Activated CD8-positive, alpha-beta memory T cell treated with anti-CD3 and anti-CD28 coated beads, Interleukin-2, amount 10 ng/mL, durations not matched to agents 7 days and 5 days (primary cell): Measurements from ENCODE around the gene IL2RG. TPM values are rescaled to one million over a fixed set of nuclear protein-coding genes. Genes with fewer than 3 reads are reported as not detected.

Experiments
- ATAC-seq: fragments of 150-1000 bp; cut with Tn5 transposase; one replicate; pipeline ENCODE4 v1.10.0; 2021; ENCODE audit warnings: moderate library complexity
- CTCF ChIA-PET: fragments of 350-600 bp; sonication (Branson Sonifier 250); formaldehyde crosslinking; loops from one replicate; lab custom pipeline; 2021; ENCODE audit warnings: antibody characterized with exemption; lab: Charles Lee
- DNase-seq: peaks from one replicate; pipeline ENCODE4 v3.0.0-alpha.2; 2020
- H3K27ac Mint-ChIP-seq: one replicate; pipeline ENCODE4 v1.8.0; 2021; ENCODE audit warnings: mild to moderate bottlenecking, mixed read lengths
- H3K27me3 Mint-ChIP-seq: one replicate; pipeline ENCODE4 v1.8.0; 2021; ENCODE audit warnings: mixed read lengths
- H3K36me3 Mint-ChIP-seq: one replicate; pipeline ENCODE4 v1.8.0; 2021; ENCODE audit warnings: mild to moderate bottlenecking, mixed read lengths
- H3K4me1 Mint-ChIP-seq: one replicate; pipeline ENCODE4 v1.8.0; 2021; ENCODE audit warnings: mixed read lengths
- H3K4me3 Mint-ChIP-seq: one replicate; pipeline ENCODE4 v1.8.0; 2021; ENCODE audit warnings: mild to moderate bottlenecking, moderate library complexity, mixed read lengths
- H3K9me3 Mint-ChIP-seq: one replicate; pipeline ENCODE4 v1.8.0; 2022; ENCODE audit warnings: low read depth, mixed read lengths
- total RNA-seq, 2 experiments: library from RNA; stranded (reverse); gene quantifications; one replicate each; pipeline ENCODE4 v1.2.3, GENCODE V29; 2021

The IL2RG gene
- total RNA-seq, 2 experiments from 2014 or later, result 370 to 512 TPM

DNA sequence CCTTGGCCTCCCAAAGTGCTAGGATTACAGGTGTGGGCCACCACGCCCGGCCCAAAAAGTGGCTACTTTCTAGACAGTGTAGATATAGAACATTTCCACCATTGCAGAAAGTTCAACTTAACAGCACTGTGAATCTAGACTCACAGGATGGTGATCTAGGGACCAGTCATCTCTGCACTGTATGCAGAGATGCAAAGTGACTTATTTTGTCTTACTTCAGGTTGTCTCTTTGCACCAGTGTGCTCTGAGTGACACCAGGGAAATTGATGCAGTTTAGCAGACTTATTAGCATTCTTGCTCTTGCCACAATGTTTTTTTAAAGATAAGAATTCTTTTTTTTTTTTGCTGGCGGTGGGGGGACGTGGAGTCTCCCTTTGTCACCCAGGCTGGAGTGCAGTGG, 28.6 kb downstream of the IL2RG start:
- no peak for DNase-seq
- CTCF ChIA-PET, result no interaction called here
- no peaks in the 10 kb centered on the region for H3K27me3 Mint-ChIP-seq
- H3K27ac Mint-ChIP-seq, result no peak overlapping the region
- H3K4me3 Mint-ChIP-seq, result no peak overlapping the region
- ATAC-seq, result no peak
- H3K4me1 Mint-ChIP-seq, result peaks cover 3% of the 10 kb centered on the region
- H3K36me3 Mint-ChIP-seq, result no peaks in the 10 kb centered on the region
- H3K9me3 Mint-ChIP-seq, result no peaks in the 10 kb centered on the region

DNA sequence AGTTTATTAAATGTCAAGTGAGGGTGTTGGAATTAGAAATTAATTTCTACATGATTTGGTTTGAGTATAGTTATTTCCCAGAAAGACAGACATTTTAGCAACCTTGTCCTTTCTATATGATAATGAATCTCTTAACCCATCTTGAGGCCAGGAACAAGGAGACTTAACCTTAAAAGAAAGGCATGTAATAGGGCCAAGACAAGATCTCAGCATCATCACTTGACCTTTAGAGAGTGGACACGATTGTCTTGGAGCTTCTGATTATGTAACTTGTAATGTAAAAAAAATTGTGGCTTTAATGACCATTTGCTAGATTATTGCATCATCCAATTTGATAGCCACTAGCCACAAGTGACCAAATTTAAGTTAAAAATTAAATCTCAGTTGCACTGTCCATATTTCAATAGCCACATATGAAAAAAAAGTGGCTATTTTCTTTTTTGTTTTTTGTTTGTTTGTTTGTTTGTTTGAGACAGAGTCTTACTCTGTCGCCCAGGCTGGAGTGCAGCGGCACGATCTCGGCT, 29.2 kb downstream of the IL2RG start:
- CTCF ChIA-PET, result no interaction called here
- no peaks in the 10 kb centered on the region for H3K27me3 Mint-ChIP-seq
- ATAC-seq (no peak), DNase-seq (no peak)
- H3K9me3 Mint-ChIP-seq, result no peaks in the 10 kb centered on the region
- no peak overlapping the region for H3K4me3 Mint-ChIP-seq
- H3K4me1 Mint-ChIP-seq, result peaks cover 3% of the 10 kb centered on the region
- H3K36me3 Mint-ChIP-seq, result no peaks in the 10 kb centered on the region
- no peak overlapping the region for H3K27ac Mint-ChIP-seq

DNA sequence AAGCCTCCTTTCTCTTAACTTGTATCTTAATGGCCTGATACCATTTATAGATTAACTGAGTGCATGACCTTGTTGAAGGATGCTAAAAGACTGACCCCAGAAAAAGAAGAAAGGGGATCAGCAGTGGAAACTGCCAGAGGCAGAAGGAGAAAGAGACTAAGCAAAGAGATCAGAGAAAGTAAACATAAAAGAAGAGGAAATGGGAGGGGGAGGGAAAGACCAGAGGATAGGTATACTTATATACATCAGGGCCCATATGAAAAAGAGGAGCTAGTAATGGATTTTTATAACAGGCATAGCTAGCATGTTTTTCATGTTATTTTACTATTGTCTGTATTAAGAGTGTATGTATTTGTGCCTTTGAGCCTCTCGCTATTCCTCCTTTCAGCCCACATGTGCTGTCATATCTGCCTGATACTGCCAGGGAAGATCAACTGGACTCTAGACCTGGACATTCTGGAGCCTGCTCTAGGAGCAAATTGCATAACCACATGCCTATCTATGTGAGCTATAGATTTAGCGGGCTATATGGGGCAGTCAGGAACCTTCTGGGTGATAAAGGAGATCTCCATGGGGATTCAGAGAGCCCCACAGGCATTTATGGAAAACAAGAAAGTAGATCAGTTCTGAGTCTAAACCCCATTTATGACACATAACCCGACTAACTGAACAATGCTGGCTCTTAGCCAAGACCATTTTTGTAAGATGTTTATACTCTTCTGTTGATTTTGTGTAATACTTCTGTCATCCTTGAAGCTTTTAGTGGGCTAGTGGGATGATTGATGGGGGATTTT, 29.9 kb downstream of the IL2RG start:
- H3K4me3 Mint-ChIP-seq, result no peak overlapping the region
- H3K36me3 Mint-ChIP-seq, result no peaks in the 10 kb centered on the region
- CTCF ChIA-PET, result no interaction called here
- H3K9me3 Mint-ChIP-seq, result no peaks in the 10 kb centered on the region
- no peak for ATAC-seq
- no peak for DNase-seq
- no peak overlapping the region for H3K27ac Mint-ChIP-seq
- peaks cover 3% of the 10 kb centered on the region for H3K4me1 Mint-ChIP-seq
- H3K27me3 Mint-ChIP-seq, result peaks cover 3% of the 10 kb centered on the region

- ATAC-seq, result no peak
- Mint-ChIP-seq H3K4me3 (no peak overlapping the region), H3K36me3 (no peaks in the 10 kb centered on the region), H3K4me1 (peaks cover 17% of the 10 kb centered on the region), H3K9me3 (no peaks in the 10 kb centered on the region), H3K27me3 (peaks cover 14% of the 10 kb centered on the region), H3K27ac (no peak overlapping the region)
- no peak for DNase-seq
- CTCF ChIA-PET, result no interaction called here
Observed at GRCh38 chrX:71070531-71070930, 40.8 kb downstream of the IL2RG start.

DNA sequence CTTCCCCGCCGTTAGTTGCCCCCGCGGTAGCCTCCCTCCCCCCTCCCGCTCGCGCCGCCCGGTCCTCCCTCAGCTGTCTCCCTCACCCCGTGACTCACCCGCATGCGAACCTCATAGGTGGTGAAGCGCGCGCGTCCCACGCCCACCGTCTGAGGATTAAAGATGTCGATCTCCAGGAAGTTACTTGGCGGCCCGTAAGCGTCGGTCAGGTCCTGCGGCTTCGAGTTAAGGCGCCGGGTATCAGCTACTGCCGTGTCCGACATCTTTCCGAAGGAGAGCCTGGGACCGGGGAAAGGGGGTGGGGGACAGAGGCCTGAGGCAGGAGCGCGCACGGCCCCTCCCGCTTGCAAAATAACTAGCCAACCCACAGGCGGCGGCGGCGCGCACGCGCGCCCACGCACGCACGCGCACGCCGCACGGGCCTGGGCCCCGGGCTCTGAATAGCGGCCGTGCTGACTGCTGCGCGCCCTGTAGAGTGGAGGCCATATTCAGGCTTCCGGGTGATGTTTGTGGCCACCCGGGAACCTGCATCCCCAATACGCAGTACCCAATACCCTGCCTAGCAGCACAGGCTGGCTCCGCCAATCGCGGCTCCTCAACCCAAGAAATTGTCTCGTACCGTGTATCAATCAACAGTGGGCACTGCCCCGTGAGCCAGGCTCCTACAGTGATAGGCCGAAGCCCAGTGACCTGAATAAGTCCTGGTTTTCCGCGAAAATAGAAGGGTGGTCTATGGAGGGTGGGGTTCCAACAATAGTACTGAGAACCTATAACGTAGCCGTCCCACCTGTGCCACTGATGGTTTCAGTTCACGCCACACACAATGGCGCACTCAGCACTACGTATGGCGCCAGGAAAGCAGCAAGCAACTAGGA, 43.1 kb downstream of the IL2RG start, which contains the start of gene SNX12:
Gene SNX12, minus strand, starts transcription at position 291 of the 875 bp plus-strand sequence. Its CDS starts 28 bp downstream, at position 263.
- CTCF ChIA-PET, result interaction anchor here (1.0 kb wide), 1 partner anchor 88 kb away, joined by 3 read pairs; no protein-coding TSS in a partner anchor
- H3K36me3 Mint-ChIP-seq, result peaks cover 5% of the 10 kb centered on the region

DNA sequence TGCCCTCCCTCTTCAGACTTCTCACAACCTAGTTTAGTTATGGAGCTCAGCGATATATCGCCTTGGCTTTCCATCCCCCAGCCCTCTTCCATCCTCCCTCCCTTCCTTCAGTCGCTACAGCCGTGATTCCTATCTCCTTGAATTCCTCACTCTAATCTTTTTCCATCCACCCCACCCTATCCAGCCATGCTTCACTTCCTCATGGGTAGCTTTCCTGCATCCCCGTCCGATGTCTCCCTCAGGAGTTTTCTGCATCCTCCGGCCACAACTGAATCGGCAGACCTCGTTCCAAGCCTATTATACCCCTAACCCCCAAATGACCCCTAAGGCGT, 43.7 kb downstream of the IL2RG start:
- ATAC-seq (no peak), DNase-seq (no peak)
- Mint-ChIP-seq H3K4me3 (peak overlapping the region; percentile 98), H3K9me3 (no peaks in the 10 kb centered on the region), H3K27ac (peak overlapping the region; percentile 93), H3K4me1 (peaks cover 25% of the 10 kb centered on the region), H3K36me3 (peaks cover 9% of the 10 kb centered on the region), H3K27me3 (peaks cover 4% of the 10 kb centered on the region)
- CTCF ChIA-PET, result interaction anchor here (1.0 kb wide), 1 partner anchor 88 kb away, joined by 3 read pairs; no protein-coding TSS in a partner anchor

More for the DNA sequence above, 43.1 kb downstream of the IL2RG start, which contains the start of gene SNX12:
- DNase-seq (peak; percentile 95), ATAC-seq (peak; percentile 93)
- H3K4me1 Mint-ChIP-seq, result peaks cover 25% of the 10 kb centered on the region
- H3K4me3 Mint-ChIP-seq, result peak within 1 kb of the TSS; percentile 98
- H3K27me3 Mint-ChIP-seq, result peaks cover 4% of the 10 kb centered on the region
- peak within 1 kb of the TSS; percentile 93 for H3K27ac Mint-ChIP-seq
- H3K9me3 Mint-ChIP-seq, result no peaks in the 10 kb centered on the region

- Mint-ChIP-seq H3K27me3 (no peaks in the 10 kb centered on the region), H3K4me1 (peaks cover 25% of the 10 kb centered on the region), H3K27ac (peak overlapping the region; percentile 93), H3K36me3 (peaks cover 11% of the 10 kb centered on the region), H3K9me3 (no peaks in the 10 kb centered on the region), H3K4me3 (peak overlapping the region; percentile 98)
- no peak for DNase-seq
- ATAC-seq, result no peak
- CTCF ChIA-PET, result interaction anchor here (1.0 kb wide), 1 partner anchor 87 kb away, joined by 3 read pairs; no protein-coding TSS in a partner anchor
Observed at GRCh38 chrX:71067089-71067488, 44.3 kb downstream of the IL2RG start.

DNA sequence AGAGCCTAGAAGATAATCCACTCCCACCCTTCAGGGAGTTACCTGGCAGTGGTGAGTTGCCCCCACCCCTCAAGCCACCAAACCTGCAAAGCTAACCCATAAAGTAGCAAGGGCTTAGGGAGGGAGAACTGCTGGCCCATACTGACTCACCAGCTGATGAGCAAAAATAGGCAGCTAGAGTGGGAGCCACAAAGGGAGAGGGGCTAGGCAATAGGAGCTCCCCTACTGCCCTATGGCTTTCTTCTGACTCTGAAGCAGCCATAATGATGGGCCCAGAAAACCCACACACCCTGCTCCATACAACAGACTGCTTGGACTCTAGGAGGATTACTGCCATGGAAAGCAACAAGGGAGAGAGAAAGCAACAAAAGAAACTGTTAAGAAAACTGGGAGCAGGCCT, 51.2 kb downstream of the IL2RG start:
- Mint-ChIP-seq H3K27me3 (no peaks in the 10 kb centered on the region), H3K4me3 (no peak overlapping the region), H3K36me3 (peaks cover 30% of the 10 kb centered on the region), H3K27ac (peak overlapping the region; percentile 66), H3K9me3 (no peaks in the 10 kb centered on the region), H3K4me1 (peaks cover 49% of the 10 kb centered on the region)
- CTCF ChIA-PET, result interaction anchor here (0.5 kb wide), 1 partner anchor 19 kb away, joined by 3 read pairs; no protein-coding TSS in a partner anchor
- ATAC-seq (no peak), DNase-seq (no peak)

- CTCF ChIA-PET, result interaction anchor here (0.5 kb wide), 1 partner anchor 20 kb away, joined by 3 read pairs; no protein-coding TSS in a partner anchor
- no peak for ATAC-seq
- DNase-seq, result no peak
- no peak overlapping the region for H3K4me3 Mint-ChIP-seq
- H3K27me3 Mint-ChIP-seq, result no peaks in the 10 kb centered on the region
- H3K36me3 Mint-ChIP-seq, result peaks cover 32% of the 10 kb centered on the region
- H3K9me3 Mint-ChIP-seq, result no peaks in the 10 kb centered on the region
- peak overlapping the region; percentile 85 for H3K27ac Mint-ChIP-seq
- peaks cover 42% of the 10 kb centered on the region for H3K4me1 Mint-ChIP-seq
Observed at GRCh38 chrX:71057848-71058530, 53.4 kb downstream of the IL2RG start.

Other genes starting within 250 kb of the IL2RG start
- gene TEX11, start 202.9 kb downstream of the IL2RG start, total RNA-seq, result under 1 TPM in 1 of 2 experiments, not detected in 1; 0.16 TPM
- gene SLC7A3, start 180.5 kb downstream of the IL2RG start, total RNA-seq, result under 1 TPM; 0.19 to 0.47 TPM
- gene SNX12, start 43.2 kb downstream of the IL2RG start, total RNA-seq, result 10 to 100 TPM; 37.1 to 46.2 TPM
- 10 to 100 TPM; 14.6 to 15.1 TPM for gene FOXO4, start 15.7 kb downstream of the IL2RG start, total RNA-seq
- 10 to 100 TPM; 12.1 to 18.3 TPM for gene CXorf65, start 4.8 kb downstream of the IL2RG start, total RNA-seq
- 10 to 100 TPM; 45.9 to 62.2 TPM for gene MED12, start 7.0 kb upstream of the IL2RG start, total RNA-seq
- 1 to 10 TPM in 1 of 2 experiments, under 1 TPM in 1; 0.87 to 1.3 TPM for gene NLGN3, start 33.3 kb upstream of the IL2RG start, total RNA-seq
- gene GJB1, start 111.6 kb upstream of the IL2RG start, total RNA-seq, result not detected
- gene ZMYM3, start 142.6 kb upstream of the IL2RG start, total RNA-seq, result 10 to 100 TPM; 25.8 to 29.1 TPM
- 100 to 1,000 TPM; 430 to 514 TPM for gene NONO, start 172.1 kb upstream of the IL2RG start, total RNA-seq
- 1 to 10 TPM; 5.6 to 6.3 TPM for gene ITGB1BP2, start 190.2 kb upstream of the IL2RG start, total RNA-seq